Heart right ventricle (tissue), 16 donors: ENCODE measurements around the gene CCDC15. TPM values are rescaled to one million over a fixed set of nuclear protein-coding genes. Genes with fewer than 3 reads are reported as not detected.

Experiments used
- ATAC-seq, 8 donors: fragments of 200-7000 bp; cut with Tn5 transposase; one replicate each; pipeline ENCODE4 v1.9.1; 2020; ENCODE audit warnings: mild to moderate bottlenecking in 8 of 8, moderate library complexity in 8 of 8, moderate number of reproducible peaks in 1 of 8
- DNase-seq, 2 donors: peaks; one replicate each; pipeline ENCODE4 v3.0.0-alpha.2; 2020
- H3K27ac ChIP-seq, 10 donors: fragments of 200-600 bp; sonication (generic) in 2 of 10; one replicate each; pipeline versions ENCODE4 v1.5.0 to v1.8.0; 2020 to 2022; ENCODE audit warnings: mild to moderate bottlenecking in 3 of 10
- H3K27me3 ChIP-seq, 7 donors: fragments of 200-600 bp; one replicate each; pipeline ENCODE4 v1.8.0; 2021 to 2022; ENCODE audit warnings: mild to moderate bottlenecking in 2 of 7
- H3K36me3 ChIP-seq, 9 donors: fragments of 200-600 bp; sonication (generic) in 1 of 9; one replicate each; pipeline versions ENCODE4 v1.5.0 to v1.8.0; 2020 to 2022; ENCODE audit warnings: mild to moderate bottlenecking in 2 of 9
- H3K4me1 ChIP-seq, 9 donors: fragments of 200-600 bp; sonication (generic) in 1 of 9; one replicate each; pipeline versions ENCODE4 v1.5.0 to v1.8.0; 2020 to 2022; ENCODE audit warnings: mild to moderate bottlenecking in 4 of 9
- H3K4me3 ChIP-seq, 10 donors: fragments of 200-600 bp; sonication (generic) in 2 of 10; one replicate each; pipeline versions ENCODE4 v1.5.0 to v1.8.0; 2020 to 2022; ENCODE audit warnings: mild to moderate bottlenecking in 7 of 10, moderate library complexity in 2 of 10
- H3K9me3 ChIP-seq, 11 donors: fragments of 200-600 bp in 10 of 11; sonication (generic) in 2 of 11; one replicate each; pipeline versions ENCODE4 v1.5.0 to v1.8.0; 2013 to 2022; ENCODE audit warnings: mild to moderate bottlenecking in 2 of 11, control low read depth in 1 of 11, moderate library complexity in 1 of 11
- CTCF ChIP-seq, 9 donors: fragments of 200-600 bp; sonication (generic) in 2 of 9; IDR thresholded peaks; one replicate each; pipeline versions ENCODE4 v1.5.0 to v1.8.0; 2021 to 2022; ENCODE audit warnings: antibody characterized with exemption in 9 of 9, mild to moderate bottlenecking in 5 of 9, moderate library complexity in 1 of 9
- WGBS, 2 donors: extraction: QIAGEN DNeasy Blood & Tissue Kit; methylation state at CpG; one replicate each; pipeline ENCODE4 v1.1.7; 2013; ENCODE audit warnings: inconsistent platforms in 1 of 2; 5-methylcytosine and 5-hydroxymethylcytosine counted together
- intact Hi-C, 10 donors: fragments of 100-400 bp; cut with DNase I; formaldehyde crosslinking; loops; one replicate each; pipeline versions ENCODE4 v1.11.1 to v1.14.2; 2022
- polyA plus RNA-seq, 2 donors: library from polyadenylated mRNA; stranded (reverse); fragments of 200-250 nt; gene quantifications; one replicate each; pipeline ENCODE4 v1.2.3, GENCODE V29; 2013
- total RNA-seq, 10 donors: library from RNA; stranded (reverse); fragmentation: NEBNext Ultra II Directional in 3 of 10; extraction: Animal tissue kit (Norgen Biotek cat#: 25700) in 3 of 10; gene quantifications; one replicate each; pipeline versions ENCODE4 v1.2.1 to v1.2.4, GENCODE V29; 2021 to 2023
- donor health status: Arrhythmogenic right ventricular cardiomyopathy.
- donor health status: ischemic (EF 13 %, LVEDD 7.1; RV severe dilation, severe dysfunction).
- donor health status: healthy with polysubstance abuse.
- donor health status: DM: no; HTN: yes; CAD: no.
- donor health status: DM: no; HTN: no; CAD: no.
- donor health status: ischemic (EF 25% LVEDD 6.9; RV normal size, moderate dysfunction).
- donor health status: ischemic (EF 25% LVEDD 5.7; RV mildly dilated, moderate dysfunction).
- donor health status: healthy.
- donor health status: DM: yes; HTN: yes; CAD: no.
- donor health status: Ischemic cardiomyopathy.
- donor health status: ischemic (EF 35%, LVEDD 5.7; RV mildly dilated, moderate dysfunction).
- donor health status: nonischemic (EF 11% LVEDD 7.7; RV severe dilation, severe dysfunction).
- donor health status: DM: yes; HTN: yes; CAD: no.
- donor health status: PGD.
- donor health status: ischemic (EF 29% LVEDD 5.4; RV normal size, mild dysfunction).
- donor health status: nonischemic (EF 23%, LVEDD 6.1; RV moderate dilation, normal function).

CCDC15 gene
- total and polyA plus RNA-seq, 12 donors = 0.07 to 0.83 (median 0.20) TPM

GRCh38 chr11:124983674-124984511, 29.9 kb downstream of the CCDC15 start:
- H3K27me3 ChIP-seq = no peaks in the 10 kb centered on the region
- WGBS, 2 donors = 95 to 96% methylated on average over 17 of the region's 17 CpGs
- H3K4me1 ChIP-seq = no peaks in the 10 kb centered on the region
- no peak for TF ChIP-seq CTCF (IDR thresholded peaks at IDR 0.05)
- H3K36me3 ChIP-seq = peaks cover 0 to 26% (median 0%) of the 10 kb centered on the region in 9 donors
- no peak overlapping the region for H3K27ac ChIP-seq
- no peak for ATAC-seq
- H3K9me3 ChIP-seq = peaks cover 0 to 41% (median 9%) of the 10 kb centered on the region in 11 donors
- no peak for DNase-seq
- intact Hi-C loops = no loop called here
- H3K4me3 ChIP-seq = no peak overlapping the region

- Histone ChIP-seq H3K27me3 (no peaks in the 10 kb centered on the region), H3K27ac (no peak overlapping the region), H3K4me1 (no peaks in the 10 kb centered on the region), H3K36me3 (peaks cover 0 to 26% (median 0%) of the 10 kb centered on the region in 9 donors), H3K9me3 (peaks cover 0 to 35% (median 6%) of the 10 kb centered on the region in 11 donors), H3K4me3 (no peak overlapping the region)
- WGBS, 2 donors = 93 to 97% methylated on average over 3 of the region's 3 CpGs
- ATAC-seq = no peak
- DNase-seq = no peak
- intact Hi-C loops = no loop called here
- no peak for TF ChIP-seq CTCF (IDR thresholded peaks at IDR 0.05)
Measured at GRCh38 chr11:124984512-124984854, 30.5 kb downstream of the CCDC15 start.

- Histone ChIP-seq H3K9me3 (peaks cover 0 to 10% (median 0%) of the 10 kb centered on the region in 11 donors), H3K4me1 (no peaks in the 10 kb centered on the region), H3K27ac (no peak overlapping the region), H3K27me3 (no peaks in the 10 kb centered on the region), H3K4me3 (no peak overlapping the region), H3K36me3 (peaks cover 0 to 23% (median 0%) of the 10 kb centered on the region in 9 donors)
- no peak for TF ChIP-seq CTCF (IDR thresholded peaks at IDR 0.05)
- intact Hi-C loops = no loop called here
- no peak for DNase-seq
- no peak for ATAC-seq
- 85 to 86% methylated on average over 1 of the region's 1 CpG for WGBS, 2 donors
Measured at GRCh38 chr11:124987096-124987495, 33.1 kb downstream of the CCDC15 start.

GRCh38 chr11:124988063-124988462, 34.1 kb downstream of the CCDC15 start:
- WGBS, 2 donors = 92 to 96% methylated on average over 3 of the region's 3 CpGs
- ATAC-seq (no peak), DNase-seq (no peak)
- Histone ChIP-seq H3K27ac (no peak overlapping the region), H3K4me1 (no peaks in the 10 kb centered on the region), H3K9me3 (peaks cover 0 to under 1% (median 0%) of the 10 kb centered on the region in 11 donors), H3K4me3 (no peak overlapping the region), H3K27me3 (no peaks in the 10 kb centered on the region), H3K36me3 (peaks cover 0 to 25% (median 0%) of the 10 kb centered on the region in 9 donors)
- intact Hi-C loops = no loop called here
- no peak for TF ChIP-seq CTCF (IDR thresholded peaks at IDR 0.05)
